PC-3 (cell line): Measurements from ENCODE around the gene AKAP13.

Experiments
- EZH2phosphoT487 ChIP-seq: fragments of 300-600 bp; sonication (generic); IDR thresholded peaks from 2 replicates; pipeline ENCODE4 v1.6.1; 2018; ENCODE audit warnings: mild to moderate bottlenecking, antibody characterized with exemption, low read length, borderline replicate concordance
- TF ChIP-seq, protein P1 (sequence below): fragments of 300-600 bp; sonication (generic); conservative IDR thresholded peaks from 2 replicates; pipeline ENCODE4 v1.5.1; 2017; ENCODE audit warnings: antibody characterized with exemption, low read depth, mild to moderate bottlenecking, low read length

DNA sequence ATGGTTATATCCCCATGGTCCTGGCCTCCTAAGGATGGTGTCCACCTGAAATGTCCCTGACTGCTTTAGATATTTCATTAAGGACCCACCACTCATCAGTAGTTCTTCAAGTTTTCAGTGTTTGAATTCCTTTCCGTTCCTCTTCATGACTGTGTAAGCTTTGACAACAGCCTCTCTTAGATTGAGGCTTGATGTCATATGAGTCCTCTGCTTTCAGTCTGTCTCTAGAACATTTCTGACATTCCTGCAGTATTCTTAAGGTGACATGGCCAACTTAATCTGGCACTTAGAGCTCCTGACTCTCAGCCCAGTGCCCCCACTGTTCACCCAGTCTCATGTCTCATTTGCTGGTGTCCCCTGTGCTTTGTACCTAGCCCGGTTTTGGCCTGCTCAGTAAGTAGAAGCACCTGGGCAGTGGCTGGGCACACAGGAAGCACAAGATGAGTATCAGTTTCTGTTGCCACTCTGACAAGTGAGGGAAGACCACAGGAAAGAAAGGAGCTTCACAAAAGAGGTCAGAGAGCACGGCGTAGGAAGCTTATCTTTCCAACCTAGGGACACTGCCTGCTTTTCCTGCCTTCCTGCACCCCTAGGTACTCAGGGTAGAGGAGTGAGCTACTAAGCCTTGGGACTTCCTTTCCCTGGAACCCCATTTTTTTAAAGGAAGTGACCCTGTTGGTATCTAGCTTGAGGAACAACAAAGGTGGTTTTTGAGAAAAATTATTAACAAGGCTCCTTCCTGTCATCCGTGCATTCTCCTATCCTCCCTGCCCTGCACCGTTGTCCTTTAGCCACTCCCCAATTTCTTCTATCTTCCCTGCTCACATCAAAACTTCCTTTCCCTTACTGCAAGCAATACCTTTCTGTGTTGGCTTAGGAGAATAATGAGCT lies 311.2 kb downstream of the AKAP13 start:
- TF ChIP-seq, protein P1, sequence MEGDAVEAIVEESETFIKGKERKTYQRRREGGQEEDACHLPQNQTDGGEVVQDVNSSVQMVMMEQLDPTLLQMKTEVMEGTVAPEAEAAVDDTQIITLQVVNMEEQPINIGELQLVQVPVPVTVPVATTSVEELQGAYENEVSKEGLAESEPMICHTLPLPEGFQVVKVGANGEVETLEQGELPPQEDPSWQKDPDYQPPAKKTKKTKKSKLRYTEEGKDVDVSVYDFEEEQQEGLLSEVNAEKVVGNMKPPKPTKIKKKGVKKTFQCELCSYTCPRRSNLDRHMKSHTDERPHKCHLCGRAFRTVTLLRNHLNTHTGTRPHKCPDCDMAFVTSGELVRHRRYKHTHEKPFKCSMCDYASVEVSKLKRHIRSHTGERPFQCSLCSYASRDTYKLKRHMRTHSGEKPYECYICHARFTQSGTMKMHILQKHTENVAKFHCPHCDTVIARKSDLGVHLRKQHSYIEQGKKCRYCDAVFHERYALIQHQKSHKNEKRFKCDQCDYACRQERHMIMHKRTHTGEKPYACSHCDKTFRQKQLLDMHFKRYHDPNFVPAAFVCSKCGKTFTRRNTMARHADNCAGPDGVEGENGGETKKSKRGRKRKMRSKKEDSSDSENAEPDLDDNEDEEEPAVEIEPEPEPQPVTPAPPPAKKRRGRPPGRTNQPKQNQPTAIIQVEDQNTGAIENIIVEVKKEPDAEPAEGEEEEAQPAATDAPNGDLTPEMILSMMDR = no peak
- TF ChIP-seq EZH2phosphoT487 = no peak
